NCI-H1092 (cell line): ENCODE results near the gene ZNF467.

Experiments
- DNase-seq: peaks from one replicate; lab custom pipeline; 2025; lab: John Stamatoyannopoulos, UW

The ZNF467 gene

DNA sequence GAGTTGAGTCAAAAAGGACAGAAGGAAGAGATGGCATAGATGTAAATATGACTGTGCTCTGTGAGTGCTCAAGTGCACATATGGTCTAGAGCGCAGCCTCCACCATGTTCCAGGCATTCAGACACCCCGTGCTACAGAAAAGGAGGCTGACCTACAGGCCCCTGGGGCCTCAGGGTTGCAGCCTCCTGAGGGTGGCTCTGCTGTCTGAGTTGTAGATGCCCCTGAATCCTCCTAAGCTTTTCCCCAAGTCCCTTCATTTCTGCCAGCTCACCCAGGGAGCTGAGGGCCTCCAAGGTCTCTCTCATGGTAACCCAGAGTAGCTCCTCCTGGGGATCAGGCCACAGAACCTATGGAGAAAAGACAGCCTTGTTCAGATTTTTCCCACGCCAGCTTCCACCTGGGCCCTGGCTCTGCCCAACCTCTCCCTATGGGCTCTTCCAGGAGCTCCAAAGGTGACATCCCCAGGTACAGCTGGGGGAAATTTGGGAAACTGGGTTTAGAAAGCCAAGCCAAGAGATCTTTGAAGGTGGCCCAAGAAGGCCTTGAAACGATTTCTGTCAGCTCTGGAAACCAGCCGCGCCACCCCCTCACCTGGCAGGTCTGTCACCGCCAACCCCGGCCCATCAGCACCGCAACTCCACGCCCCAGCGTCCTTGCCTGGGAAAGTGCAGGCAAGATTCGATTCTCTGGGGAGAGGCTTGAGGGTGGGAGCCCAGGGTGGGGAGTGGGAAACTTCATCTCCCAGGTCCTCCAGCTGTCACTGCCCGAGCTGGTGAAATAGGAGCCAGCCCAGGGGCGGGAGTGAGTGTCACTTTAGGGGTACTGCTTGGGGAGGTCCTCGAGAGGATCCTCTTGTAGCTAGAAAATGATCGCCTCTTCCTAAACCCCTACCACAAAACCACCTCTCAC is 2.4 kb downstream of the ZNF467 start:
- no peak for DNase-seq

DNA sequence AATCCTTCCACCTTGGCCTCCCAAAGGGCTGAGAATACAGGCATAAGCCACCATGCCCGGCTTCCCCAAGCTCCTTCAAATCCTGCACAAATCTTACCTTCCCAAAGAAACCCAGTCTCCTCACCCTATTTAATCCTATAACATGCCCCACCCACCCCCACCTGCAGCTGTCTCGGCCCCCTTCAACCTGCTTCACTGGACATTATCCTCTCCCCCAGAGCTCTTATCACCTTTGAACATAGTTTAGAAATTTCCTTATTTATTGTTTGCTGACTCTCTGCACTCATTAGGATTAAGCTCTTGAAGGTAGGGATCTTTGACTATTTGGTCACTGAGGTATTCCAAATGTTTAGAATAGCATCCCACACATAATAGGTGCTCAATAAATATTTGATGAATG is 3.5 kb downstream of the ZNF467 start:
- no peak for DNase-seq

DNA sequence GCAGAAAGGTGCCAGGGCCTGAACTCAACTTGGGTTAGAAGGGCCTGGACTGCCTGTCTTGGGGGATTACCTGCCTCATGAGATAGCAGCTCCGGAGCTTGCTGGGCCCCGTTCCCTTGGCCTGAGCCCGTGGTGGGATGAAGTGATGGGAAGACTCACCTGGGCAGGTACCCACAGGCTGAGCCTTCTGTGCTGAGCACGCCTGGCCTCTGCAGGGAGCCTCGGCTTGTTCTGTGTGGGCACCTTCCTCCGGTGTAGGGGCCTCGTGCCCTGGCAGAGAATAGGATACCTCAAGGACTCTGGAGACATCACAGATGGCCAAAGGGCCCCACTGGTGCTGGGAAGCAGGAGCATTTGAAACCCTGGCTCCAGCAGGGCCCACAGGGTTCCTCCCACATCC is 4.5 kb downstream of the ZNF467 start:
- DNase-seq = no peak

DNA sequence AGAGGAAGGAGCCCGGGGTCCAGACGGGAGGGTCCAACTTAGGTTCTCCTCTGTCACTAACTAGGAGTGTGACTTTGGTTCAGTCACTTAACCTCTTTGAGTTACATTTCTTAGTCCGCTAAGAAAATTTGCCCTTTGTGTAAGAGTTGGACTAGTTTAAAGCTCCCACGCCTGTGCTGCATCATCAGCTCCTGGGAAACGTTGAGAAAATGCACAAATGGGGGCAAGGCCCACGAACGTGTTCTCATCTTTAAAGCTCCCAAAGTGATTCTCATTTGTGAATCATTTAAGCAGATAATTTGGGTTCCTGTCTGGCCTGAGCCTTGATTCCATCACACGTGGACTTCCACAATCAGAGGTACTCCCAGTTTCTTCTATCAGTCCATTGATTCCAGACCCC is 6.3 kb downstream of the ZNF467 start:
- DNase-seq = no peak

DNA sequence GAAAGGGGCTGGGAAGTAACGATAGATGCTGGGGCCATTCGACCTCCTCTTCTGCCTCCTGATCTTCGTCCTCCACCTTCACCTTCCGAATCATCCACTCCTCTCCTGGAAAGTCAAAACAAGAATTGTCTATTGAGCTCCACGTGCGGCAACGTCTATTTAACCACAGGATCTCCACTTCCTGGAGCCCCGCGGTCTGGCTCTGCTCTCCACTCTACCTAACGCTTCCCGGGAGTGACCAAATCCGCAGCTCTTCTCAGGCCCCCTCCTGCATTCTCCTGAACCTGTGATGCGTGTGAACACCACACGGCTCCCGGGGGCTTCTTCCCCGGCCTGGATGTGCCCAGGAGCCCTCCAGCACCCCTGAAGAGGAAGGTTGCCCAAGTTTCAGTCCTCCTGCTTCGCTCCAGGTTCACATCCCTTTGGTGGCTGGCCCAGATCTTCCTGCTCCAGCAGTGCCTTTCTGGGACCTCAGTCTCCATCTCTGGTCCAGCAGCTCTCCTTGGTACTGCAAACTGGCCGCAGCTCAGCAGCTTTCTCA is 7.2 kb downstream of the ZNF467 start:
- DNase-seq = no peak

DNA sequence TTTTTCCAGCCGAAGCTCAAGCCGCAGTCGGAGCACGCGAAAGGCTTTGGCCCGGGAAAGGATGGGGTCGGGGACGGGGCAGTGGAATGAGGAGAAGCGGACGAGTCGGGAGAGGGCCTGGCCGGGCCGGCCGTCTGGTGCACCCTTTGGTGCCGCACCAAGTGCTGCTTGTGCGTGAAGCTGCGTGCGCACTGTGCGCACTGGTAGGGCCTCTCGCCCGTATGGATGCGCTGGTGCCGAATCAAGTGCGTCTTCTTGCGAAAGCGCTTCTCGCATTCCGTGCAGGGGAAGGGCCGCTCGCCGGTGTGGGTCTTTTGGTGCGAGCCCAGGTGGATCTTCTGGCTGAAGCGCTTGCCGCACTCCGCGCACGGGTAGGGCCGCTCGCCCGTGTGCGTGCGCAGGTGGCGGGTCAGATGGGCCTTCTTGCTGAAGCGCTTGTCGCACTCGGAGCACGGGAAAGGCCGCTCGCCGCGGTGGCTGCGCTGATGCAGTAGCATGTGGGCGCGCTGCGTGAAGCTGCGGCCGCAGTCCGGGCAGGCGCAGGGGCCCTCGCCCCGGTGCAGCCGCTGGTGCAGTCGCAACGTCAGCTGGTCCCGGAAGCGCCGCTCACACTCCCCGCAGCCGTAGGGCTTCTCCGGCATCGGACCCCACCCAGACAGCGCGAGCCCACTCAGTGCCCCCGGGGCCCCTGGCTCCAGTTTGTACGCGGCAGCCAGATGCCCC is 7.8 kb downstream of the ZNF467 start:
- no peak for DNase-seq

DNA sequence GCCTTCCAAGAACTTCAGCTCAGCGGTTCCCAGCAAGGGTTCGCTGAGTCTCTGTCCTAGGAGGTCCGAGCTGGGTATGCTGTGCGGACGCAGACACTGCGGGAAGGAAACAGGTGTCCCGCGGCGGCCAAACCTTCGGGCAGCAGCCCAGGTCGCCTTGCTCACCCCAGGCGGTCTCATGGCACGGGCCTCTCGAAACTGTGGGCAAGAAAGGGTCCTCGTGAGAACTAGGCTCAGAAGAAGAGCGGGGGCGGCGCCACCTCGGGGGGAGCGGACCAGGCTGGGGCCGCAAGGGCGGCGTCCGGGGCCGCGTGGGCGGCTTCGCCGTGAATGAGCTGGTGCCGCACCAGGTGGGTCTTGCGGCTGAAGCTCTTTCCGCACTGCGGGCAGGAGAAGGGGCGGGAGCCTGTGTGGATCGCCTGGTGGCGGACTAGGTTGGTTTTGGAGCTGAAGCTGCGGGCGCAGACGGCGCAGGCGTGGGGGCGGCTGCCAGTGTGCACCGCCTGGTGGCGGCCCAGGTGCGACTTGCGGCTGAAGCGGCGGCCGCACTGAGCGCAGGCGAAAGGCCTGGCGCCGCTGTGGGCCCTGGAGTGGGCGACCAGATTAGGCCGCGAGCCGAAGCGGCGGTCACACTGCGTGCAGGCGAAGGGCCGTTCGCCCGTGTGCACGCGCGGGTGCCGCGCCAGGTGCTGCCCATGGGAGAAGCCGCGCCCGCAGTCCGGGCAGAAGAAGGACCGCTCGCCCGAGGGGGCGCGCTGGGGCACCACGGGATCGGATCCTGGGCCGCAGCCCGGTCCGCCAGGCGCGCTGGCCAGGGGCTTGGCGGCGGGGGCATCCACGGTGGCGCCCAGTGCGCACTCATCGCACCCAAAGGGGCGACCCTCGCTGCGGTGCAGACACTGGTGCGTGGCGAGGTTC is 8.6 kb downstream of the ZNF467 start:
- DNase-seq = no peak

DNA sequence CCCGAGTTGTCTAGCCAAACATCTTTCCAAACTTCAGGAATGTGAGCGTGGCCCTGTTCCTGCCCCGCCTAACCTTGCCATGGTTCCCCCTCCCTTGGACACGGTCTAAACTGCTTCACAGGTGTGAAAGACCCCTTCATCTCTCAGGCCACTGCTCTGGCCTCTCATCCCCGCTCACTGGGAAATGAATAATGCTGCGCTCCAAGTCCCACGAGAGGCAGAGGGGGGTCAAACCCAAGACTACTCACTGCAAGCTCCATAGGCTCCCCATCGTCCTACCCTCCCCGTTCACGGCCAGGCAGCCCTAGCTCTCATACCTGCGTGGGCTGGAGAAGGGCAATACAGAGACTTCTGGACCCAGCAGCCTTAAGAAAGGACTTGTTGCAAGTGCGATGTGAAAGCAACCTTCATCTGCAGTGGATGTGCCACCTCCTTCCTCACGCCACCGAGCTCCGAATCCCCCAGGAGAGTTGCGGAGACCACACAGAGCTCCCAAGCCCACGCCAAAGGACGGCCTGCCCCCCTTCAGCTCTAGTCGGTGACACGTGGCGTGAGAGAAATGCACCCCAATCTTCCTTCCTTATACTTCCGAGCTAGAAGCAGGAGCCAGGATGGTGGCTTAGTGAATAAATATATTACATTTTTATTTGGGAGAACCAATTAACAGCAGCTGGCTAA is 9.7 kb downstream of the ZNF467 start:
- DNase-seq = no peak

DNA sequence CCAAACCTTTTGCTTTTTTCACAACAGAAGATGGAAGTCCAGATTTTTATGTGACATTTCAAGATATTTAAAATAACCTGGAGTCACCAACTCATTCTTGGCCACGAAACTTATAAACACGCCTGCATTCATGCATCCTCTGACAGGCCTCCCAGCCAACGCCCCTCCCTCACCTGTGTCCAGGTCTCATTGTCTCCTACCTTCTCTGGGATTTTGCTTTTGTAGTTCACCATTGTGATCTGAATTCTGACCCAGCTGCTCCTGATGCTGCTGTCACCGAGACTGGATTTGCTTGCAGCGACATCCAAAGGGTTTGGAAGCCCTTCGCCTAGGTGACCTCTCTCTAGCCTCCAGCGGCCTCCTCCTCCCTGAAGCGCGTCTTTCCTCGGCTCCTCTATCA is 10.8 kb downstream of the ZNF467 start:
- DNase-seq = no peak

DNA sequence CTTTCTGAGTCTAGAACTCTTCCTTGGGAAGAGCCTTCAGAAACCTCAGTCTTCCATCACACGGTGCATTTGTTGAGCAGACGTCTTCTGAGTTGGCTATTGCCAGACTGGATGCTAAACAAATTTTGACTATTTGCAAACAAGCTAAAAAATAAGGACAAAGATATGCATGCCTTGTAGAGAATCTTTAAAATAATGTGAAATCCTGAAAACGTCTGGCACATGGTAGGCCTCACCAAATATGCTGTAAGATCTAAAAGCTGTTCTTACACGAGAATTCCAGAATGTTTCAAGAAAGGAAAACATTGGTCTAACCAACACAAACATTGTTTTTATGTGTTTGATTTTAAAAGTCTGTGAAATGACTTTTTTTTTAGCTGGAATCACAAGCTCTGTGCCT is 11.3 kb downstream of the ZNF467 start:
- DNase-seq = no peak

DNA sequence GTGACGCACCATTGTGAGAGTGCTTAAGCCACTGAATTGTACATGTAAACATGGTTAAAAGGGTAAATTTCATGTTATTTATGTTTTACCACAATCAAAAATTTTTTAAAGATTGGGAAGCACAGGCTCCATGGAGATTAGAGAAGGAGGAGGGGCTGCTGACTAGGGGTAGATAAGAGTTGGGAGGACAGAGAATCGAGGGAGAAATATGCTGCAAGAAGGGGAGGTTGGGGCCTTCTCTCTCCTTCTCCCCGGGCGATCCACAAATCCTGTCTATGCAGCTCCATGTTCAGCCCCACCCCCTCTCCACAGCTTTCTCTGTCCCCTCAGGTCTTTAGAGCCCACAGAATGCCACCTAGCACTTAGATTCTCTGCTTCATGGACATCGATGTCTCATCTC is 12.1 kb downstream of the ZNF467 start:
- DNase-seq = no peak

DNA sequence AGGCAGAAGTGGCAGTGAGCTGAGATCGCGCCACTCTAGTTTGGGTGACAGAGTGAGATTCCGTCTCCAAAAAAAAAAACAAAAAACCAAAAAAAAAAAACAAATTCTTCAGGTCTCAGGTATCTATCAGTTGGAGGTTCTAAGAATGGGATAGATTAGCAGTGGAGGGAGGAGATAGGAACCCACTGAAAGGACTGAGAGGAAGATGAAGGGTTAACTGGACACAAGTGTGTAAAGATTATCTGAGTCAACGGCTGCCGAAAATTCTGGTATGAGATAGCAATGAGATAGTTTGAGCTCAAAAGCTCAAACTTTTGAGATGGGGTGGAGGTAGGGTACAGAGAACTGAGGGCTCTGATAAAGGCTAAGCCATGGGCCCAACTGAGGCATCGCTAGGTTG is 12.8 kb downstream of the ZNF467 start:
- no peak for DNase-seq

DNA sequence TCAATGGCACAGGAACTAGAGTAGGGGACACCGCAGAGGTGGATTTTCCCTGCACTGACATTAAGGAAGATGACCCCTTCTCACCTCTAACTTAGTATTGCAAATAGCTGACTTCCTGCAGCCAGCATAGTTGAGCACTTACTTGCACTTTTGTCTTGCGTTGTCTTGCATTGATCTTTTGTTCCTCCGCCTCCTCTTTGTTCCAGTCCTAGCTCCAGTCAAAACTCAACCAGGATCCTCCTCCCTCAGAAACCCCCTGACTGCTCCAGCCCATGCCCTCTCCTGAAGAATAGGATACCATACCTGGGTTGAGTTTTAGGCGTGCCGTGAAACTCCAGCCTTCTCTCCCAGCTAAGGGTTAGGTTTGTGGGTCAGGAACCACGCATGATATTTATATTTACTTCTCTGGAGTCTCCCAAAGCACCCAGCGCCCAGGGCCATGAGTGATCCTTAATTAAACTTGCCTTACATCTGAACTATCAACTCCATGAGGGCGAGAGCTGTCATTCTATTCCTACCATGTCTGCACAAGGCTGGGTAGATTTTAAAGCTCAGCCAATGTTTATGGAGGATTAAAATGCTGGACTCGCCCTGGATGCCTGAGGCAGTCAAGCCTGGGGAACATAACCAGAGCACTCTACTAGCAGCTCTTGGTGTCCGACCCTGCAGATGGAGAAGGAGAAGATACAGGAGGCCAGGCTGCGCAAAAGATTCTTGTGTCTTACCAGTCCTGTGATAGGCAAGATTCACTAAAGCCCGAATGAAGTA is 14.1 kb downstream of the ZNF467 start:
- no peak for DNase-seq

DNA sequence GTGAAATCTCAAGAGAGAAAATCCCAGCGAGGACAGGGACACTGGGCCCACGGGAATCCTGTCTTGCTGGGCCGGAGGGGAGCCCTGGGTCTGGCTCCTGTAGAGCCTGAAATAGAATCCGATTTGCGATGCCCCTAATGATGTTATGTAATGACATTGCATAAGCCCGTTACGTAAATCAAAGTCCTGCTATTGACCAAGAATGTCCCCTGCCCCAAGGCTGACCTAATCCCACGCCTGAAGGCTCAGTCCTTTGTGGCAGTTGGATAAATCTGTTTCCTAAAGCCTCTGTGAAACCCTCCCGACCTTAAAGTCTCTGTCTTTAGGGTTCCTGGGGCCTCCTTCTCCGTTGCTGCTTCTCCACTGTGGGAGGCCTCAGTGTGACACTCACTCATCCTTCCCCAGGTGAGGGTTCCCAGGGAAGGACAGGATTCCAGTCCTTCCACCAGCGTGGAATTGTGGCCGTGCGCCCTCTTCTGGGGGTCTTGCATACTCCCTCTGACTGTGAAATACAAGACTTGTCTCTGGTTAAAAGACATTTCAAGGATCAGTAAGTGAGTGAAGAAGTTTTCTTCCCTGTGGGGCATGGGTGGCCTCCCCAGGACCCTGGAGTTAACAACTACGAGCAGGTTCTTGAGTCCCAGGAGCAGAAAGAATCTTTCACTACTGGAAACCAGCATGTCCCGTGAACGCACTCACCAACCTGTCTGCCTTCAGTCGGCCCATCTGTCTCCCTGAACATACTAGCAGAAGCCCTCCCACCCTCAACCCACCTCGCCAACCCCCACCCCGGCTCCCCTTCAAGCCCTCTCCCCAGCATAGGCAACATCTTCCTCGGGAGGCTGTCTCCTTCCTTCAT is 19.8 kb downstream of the ZNF467 start:
- no peak for DNase-seq

DNA sequence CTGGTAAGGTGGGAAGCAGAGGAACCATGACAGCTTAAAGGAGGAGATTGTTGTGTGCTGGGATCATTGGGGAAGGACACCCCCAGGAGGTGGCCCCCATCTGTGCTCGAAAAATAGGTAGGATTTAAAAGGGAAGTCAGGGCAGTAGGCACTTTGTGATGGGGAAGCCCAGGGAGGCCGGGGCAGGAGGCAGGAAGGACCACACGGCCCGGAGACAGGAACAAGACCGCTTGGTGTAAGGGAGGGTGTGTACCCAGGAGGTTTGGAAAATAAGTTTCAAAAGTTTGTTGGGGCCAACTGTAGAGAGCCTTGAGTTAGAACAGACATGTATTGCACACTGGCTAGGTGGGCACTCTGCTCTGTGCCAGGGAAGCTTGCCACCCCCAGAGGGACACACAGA is 20.7 kb downstream of the ZNF467 start:
- no peak for DNase-seq

DNA sequence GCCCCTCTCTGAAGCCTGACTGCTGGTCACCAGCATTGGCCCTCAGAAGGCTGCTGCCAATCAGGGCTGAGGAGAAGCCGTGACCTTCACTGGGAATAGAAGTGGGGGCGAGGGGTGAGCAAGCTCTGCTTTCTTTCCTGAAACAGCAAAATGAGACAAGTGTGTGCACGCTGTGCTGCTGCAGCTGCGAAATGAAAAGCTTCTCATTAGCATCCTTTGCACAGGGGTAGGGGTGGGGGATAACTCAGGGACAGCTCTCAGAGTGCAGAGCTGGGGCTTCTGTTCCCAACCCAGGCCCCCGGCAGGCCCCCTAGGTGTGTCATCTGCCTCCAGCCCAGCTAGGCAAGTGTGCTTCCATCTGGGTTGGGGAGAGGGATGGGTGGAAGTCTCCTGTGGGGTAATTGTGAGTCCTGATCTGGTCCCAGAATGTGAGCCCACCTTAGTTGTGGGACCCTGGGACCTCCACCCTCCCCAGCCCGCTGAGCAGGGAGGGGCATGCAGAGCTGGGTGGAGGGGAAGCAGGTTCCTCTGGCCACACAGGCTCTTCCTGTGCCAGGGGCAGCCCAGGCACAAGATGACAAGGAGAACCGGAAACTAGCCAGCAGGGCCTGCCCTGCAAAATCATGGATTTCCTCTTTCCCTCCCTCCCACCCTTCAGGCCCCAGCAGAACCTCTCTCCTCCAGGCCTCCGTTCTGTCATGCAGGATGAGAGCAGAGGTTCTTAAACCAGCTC is 22.2 kb downstream of the ZNF467 start:
- DNase-seq = no peak

DNA sequence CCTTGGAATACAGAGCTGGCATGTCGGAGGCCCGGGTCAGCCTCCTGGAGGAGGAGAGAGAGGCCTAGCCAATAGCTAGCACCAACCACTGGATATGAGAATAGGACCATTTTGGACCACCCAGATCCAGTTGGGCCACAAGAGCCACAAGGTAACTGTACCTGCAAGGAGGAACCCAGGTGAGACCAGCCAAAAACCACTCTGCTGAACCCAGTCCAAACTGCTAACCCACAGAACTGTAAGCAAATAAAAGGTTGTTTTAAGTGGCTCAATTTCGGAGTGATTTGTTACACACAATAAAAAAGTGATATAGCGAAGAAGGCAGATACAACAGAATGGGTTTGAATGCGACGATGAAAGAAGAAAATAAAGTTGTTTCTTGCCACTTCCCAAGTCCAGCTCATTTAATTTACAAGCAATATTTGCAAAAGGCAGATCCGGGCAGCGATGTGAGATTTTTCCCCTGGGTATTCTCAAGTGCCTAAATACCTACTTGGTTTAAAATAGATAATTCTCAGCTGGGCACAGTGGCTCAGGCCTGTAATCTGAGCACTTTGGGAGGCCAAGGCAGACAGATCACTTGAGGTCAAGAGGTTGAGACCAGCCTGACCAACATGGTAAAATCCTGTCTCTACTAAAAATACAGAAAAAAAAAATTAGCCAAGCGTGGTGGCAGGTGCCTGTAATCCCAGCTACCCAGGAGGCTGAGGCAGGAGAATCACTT is 23.1 kb downstream of the ZNF467 start:
- no peak for DNase-seq

DNA sequence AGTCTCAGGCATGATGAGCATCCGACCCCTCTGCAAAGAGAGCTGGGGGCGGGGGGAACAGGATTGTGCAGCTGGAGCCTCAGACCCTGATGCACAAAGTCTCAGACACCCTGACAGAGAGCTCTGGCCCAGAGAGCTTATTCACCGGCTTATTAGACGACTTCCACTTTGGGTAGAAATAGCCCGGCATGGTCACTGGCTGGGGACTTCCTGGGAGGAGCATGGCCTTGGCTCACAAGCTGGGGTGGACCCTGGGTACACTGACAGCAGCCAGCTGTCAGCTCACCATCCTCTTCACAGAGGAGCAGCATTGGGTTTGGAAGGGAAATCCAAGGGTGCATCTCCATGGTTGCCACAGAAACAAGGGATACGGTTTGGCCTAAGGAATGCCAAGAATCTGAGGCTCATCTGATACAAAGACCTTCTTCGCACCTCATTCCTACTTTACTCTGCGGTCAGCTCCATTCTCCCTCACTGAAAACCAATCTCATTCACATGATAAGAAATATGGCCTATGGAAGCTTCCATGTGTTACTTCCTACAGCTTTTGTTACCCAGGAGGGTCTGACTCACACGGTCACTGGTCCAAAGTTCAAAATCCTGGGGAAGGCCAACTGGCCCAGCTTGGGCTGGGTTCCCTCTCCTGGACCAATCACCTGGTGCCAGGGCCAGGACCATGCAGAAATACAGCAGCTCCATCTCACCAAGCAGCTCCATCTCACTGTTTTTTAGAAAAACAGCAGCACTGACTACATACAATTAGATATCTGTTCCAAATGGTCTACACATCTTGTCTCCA is 25.1 kb downstream of the ZNF467 start:
- DNase-seq = no peak
